A673 (cell line): ENCODE measurements around the gene ZC2HC1B. TPM values are rescaled to one million over a fixed set of nuclear protein-coding genes. Genes with fewer than 3 reads are reported as not detected.

Source experiments
- BruUV-seq: library from RNA; stranded (reverse); fragments of 400-500 nt; replicated peaks from 2 replicates; lab custom pipeline; 2021; lab: Mats Ljungman, UMichigan
- CTCF ChIA-PET: fragments of 300-600 bp; sonication (Branson Sonifier 250); formaldehyde crosslinking; loops from one replicate; lab custom pipeline; 2022; ENCODE audit warnings: antibody characterized with exemption; lab: Charles Lee
- POLR2A ChIA-PET: fragments of 300-600 bp; sonication (Branson Sonifier 250); formaldehyde crosslinking; loops from one replicate; lab custom pipeline; 2022; ENCODE audit warnings: antibody characterized with exemption; ENCODE audit not compliant: low non-redundant PET; lab: Charles Lee
- DNase-seq: peaks from one replicate; pipeline ENCODE4 v3.0.0-alpha.2; 2015; ENCODE audit warnings: low spot score
- H3K27ac ChIP-seq: fragments of 200-600 bp; sonication (generic); 2 replicates; pipeline ENCODE4 v1.5.1; 2016; ENCODE audit warnings: mixed run types, low read depth, mild to moderate bottlenecking, mixed read lengths, antibody characterized with exemption, low read length; ENCODE audit not compliant: poor library complexity, severe bottlenecking
- H3K27me3 ChIP-seq: fragments of 200-600 bp; sonication (generic); replicated peaks from 2 replicates; pipeline ENCODE4 v1.6.1; 2017; ENCODE audit warnings: mixed run types, low read depth, mild to moderate bottlenecking, mixed read lengths, antibody characterized with exemption, low read length; ENCODE audit not compliant: insufficient read depth, poor library complexity
- H3K36me3 ChIP-seq: fragments of 200-600 bp; sonication (generic); 2 replicates; pipeline ENCODE4 v1.6.1; 2016; ENCODE audit warnings: mixed run types, mild to moderate bottlenecking, mixed read lengths, antibody characterized with exemption, low read length; ENCODE audit not compliant: insufficient read depth, poor library complexity, severe bottlenecking
- H3K4me1 ChIP-seq: fragments of 200-600 bp; sonication (generic); 2 replicates; pipeline ENCODE4 v1.6.1; 2017; ENCODE audit warnings: mixed run types, mild to moderate bottlenecking, mixed read lengths, antibody characterized with exemption, low read length; ENCODE audit not compliant: insufficient read depth, poor library complexity, severe bottlenecking
- H3K4me3 ChIP-seq: fragments of 200-600 bp; sonication (generic); 2 replicates; pipeline ENCODE4 v1.5.1; 2016; ENCODE audit warnings: low read depth, mixed run types, mild to moderate bottlenecking, mixed read lengths, low read length; ENCODE audit not compliant: poor library complexity, severe bottlenecking
- H3K9me3 ChIP-seq: fragments of 200-600 bp; sonication (generic); 2 replicates; pipeline ENCODE4 v1.6.1; 2016; ENCODE audit warnings: mixed run types, low read depth, mild to moderate bottlenecking, mixed read lengths, antibody characterized with exemption, low read length; ENCODE audit not compliant: poor library complexity, severe bottlenecking
- EZH2 ChIP-seq: fragments of 200-600 bp; sonication (generic); IDR thresholded peaks from 2 replicates; pipeline ENCODE4 v1.6.1; 2017; ENCODE audit warnings: borderline replicate concordance, low read depth, mild to moderate bottlenecking, mixed read lengths, antibody characterized with exemption, low read length; ENCODE audit not compliant: poor library complexity, severe bottlenecking
- intact Hi-C: fragments of 100-400 bp; cut with micrococcal nuclease; formaldehyde crosslinking; loops from one replicate; pipeline ENCODE4 v1.10.0; 2022; ENCODE audit not compliant: unreplicated experiment
- total RNA-seq: library from RNA; stranded (reverse); gene quantifications from 2 replicates; pipeline ENCODE4 v1.2.3, GENCODE V29; 2021
- TF ChIP-seq, protein P1 (sequence below): fragments of 300-800, 200-600 bp; sonication (generic); conservative IDR thresholded peaks from 2 replicates; pipeline ENCODE4 v1.5.1; 2017; ENCODE audit warnings: low read depth, mild to moderate bottlenecking, antibody characterized with exemption, low read length, moderate library complexity, mixed read lengths

The ZC2HC1B gene
- total RNA-seq, 1 experiment from 2014 or later, result not detected

DNA sequence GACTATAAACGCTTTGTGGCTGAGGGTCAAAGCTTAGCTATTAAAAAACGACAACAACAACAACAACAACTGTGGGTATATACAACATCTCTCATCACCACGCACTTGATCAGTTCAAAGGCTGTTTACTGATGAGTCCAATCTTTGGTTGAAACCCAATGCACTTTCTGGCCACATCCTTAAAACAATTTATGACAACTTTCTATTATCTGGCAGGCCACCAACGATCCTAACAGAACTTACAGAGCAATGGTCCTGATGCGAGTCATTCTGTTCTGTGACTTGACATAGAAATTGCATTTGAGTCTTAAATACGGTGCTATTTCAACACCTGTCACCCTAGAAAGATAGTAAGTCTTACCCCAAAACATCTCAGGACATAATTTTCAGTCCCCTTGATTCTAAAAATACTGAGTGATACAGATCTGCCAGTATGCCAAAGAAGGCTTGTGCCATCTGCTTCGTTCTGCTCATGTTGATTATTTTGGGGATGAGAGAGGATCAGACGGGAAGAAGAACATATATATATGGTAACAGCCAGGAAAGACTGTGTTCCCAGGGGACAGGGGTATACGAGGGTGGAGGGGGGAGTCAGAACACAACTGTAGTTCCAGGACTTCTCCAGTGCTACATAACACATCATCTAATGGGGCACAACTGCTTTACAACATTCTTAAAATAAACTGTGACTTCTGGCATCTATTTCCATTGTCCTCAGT is 87.9 kb downstream of the ZC2HC1B start:
- Histone ChIP-seq H3K36me3 (no peaks in the 10 kb centered on the region), H3K4me3 (no peak overlapping the region), H3K27ac (no peak overlapping the region), H3K9me3 (no peaks in the 10 kb centered on the region), H3K4me1 (no peaks in the 10 kb centered on the region), H3K27me3 (no peaks in the 10 kb centered on the region)
- no peak for DNase-seq
- no TSS peak for BruUV-seq
- intact Hi-C loops, result no loop called here
- CTCF ChIA-PET, result no interaction called here
- POLR2A ChIA-PET, result no interaction called here
- TF ChIP-seq EZH2, result no peak
- TF ChIP-seq, protein P1, sequence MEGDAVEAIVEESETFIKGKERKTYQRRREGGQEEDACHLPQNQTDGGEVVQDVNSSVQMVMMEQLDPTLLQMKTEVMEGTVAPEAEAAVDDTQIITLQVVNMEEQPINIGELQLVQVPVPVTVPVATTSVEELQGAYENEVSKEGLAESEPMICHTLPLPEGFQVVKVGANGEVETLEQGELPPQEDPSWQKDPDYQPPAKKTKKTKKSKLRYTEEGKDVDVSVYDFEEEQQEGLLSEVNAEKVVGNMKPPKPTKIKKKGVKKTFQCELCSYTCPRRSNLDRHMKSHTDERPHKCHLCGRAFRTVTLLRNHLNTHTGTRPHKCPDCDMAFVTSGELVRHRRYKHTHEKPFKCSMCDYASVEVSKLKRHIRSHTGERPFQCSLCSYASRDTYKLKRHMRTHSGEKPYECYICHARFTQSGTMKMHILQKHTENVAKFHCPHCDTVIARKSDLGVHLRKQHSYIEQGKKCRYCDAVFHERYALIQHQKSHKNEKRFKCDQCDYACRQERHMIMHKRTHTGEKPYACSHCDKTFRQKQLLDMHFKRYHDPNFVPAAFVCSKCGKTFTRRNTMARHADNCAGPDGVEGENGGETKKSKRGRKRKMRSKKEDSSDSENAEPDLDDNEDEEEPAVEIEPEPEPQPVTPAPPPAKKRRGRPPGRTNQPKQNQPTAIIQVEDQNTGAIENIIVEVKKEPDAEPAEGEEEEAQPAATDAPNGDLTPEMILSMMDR, result no peak

DNA sequence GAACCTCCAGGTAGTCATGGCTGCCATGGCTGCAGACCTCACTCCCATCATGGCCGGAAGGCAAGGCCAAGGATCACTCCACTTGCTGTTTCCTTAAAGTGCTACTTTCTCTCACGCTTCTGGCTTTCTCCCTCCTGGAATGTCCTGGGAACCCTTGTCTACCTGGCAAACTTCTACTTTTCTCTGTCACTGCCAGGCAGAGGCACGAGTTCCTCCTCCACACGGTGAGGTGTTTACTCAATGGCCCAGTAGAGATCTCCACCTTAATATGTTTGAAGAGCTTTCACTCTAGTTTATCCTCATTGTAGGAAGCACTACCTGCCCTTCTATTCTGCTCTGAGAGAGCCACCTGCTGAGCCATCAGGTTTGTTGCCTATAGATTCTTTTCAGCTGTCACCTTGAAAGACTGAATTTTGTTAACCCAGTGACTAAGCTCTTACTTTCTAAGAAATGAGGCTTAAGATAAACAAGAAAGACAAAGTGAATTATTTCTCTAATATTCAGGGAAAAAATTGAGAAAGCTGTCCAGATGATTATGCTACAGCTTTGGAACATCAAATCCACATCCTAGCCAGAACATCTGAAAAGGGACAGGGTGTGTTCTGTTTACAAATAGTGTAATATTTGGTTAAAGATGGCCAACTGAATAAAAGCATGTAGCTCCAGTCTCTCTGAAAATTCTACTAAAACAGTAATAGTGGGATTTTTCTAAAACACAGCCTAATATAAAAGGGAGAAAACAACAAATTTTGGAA is 88.8 kb downstream of the ZC2HC1B start:
- DNase-seq, result no peak
- CTCF ChIA-PET, result no interaction called here
- H3K27me3 ChIP-seq, result no peaks in the 10 kb centered on the region
- H3K27ac ChIP-seq, result no peak overlapping the region
- no peaks in the 10 kb centered on the region for H3K36me3 ChIP-seq
- BruUV-seq, result no TSS peak
- intact Hi-C loops, result no loop called here
- H3K4me1 ChIP-seq, result no peaks in the 10 kb centered on the region
- TF ChIP-seq EZH2, result no peak
- TF ChIP-seq, protein P1, result no peak
- POLR2A ChIA-PET, result interaction anchor here (0.6 kb wide), 1 partner anchor 21 kb away, joined by 4 read pairs; no protein-coding TSS in a partner anchor
- no peak overlapping the region for H3K4me3 ChIP-seq
- H3K9me3 ChIP-seq, result no peaks in the 10 kb centered on the region

DNA sequence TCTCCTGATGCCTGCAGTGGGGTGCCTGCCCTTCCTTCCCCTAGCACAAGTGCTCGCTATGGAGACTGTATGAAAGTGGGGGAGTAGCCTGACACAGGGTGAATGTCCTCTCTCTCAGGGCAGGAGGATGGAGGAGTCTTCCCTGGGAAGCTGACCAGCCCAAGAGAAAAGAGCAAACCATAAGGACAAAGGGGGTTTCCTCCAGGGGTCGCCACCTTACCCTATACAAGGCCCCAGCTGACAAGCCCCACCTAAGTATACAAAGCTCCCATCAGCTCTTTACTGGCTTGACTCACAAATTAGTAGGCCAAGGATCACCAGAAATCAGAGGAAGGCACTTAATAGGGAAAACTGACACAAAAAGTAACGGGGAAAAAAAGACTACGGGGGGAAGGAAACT is 89.6 kb downstream of the ZC2HC1B start:
- BruUV-seq, result no TSS peak
- ChIA-PET POLR2A (no interaction called here), CTCF (no interaction called here)
- no peak overlapping the region for H3K27ac ChIP-seq
- no peak overlapping the region for H3K4me3 ChIP-seq
- TF ChIP-seq, protein P1, result no peak
- TF ChIP-seq EZH2, result no peak
- no peaks in the 10 kb centered on the region for H3K36me3 ChIP-seq
- no peaks in the 10 kb centered on the region for H3K27me3 ChIP-seq
- H3K4me1 ChIP-seq, result no peaks in the 10 kb centered on the region
- intact Hi-C loops, result no loop called here
- no peaks in the 10 kb centered on the region for H3K9me3 ChIP-seq
- DNase-seq, result no peak
